LoVo (cell line): ENCODE results near the gene F12.

Experiments
- DNase-seq: peaks from one replicate; pipeline ENCODE4 v3.0.0-alpha.2; 2016; ENCODE audit warnings: low spot score

The F12 gene

DNA sequence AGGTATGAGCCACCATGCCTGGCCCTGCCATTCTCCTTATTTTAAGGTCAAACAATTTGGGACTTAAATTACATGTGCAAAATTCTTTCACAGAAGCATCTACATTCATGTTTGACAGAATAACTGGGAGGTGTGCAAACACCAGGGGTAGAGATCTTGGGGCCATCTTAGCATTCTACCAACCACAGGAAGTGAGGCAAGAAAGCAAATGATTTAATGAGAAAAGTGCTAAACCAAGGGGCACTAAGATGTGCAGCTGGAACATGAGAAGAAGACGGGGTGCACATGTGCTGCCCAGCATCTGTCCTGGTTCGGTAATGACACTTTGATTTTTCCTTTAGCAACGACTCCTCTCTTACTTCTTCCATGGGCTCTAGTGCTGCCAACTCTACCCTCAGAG lies 1.2 kb upstream of the F12 start:
- no peak for DNase-seq

DNA sequence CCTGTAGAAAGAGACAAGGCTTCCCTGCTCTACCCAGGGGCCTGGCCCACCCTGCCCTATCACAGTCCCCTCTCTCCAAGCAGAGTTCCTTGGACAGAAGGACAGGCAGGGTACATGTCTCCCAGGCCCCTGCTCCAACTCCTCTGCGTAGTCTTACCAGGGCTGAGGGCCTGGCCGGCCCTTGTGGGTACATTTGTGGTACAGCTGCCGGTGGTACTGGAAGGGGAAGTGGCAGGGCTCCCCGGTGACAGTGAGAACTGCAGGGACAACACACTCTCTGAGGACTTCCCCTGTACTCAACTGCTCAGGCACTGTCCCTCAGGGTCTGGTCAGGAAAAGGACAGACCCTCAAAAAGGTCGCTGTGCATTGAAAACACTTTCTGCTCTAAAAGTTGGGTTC lies 3.6 kb downstream of the F12 start:
- no peak for DNase-seq

GRCh38 chr5:177405312-177405711 lies 4.1 kb downstream of the F12 start:
- DNase-seq = no peak

DNA sequence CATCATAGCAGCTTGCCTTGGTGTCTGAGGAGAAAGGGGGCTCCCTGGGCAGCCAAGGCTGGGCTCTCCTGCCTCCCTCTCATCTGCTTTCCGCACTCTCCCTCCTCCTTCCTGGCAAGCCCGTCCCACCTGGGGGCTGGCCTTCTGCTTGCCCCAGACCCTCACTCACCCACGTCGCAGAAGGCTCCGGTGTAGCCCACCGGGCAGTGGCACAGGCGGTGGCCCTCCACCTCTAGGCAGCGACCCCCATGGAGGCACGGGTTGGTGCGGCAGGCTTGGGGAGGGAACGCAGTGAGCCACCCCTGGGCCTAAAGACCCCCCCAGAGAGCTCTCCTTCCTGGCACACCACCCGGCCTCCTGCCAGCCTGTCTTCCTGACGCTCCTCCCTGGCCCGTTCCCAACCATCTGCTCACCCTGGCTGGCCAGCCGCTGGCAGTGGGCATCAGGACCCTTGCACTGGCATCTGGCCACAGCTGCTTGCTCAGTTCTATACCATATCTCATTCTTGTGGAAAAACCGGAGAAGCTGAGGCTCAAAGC lies 4.7 kb downstream of the F12 start:
- no peak for DNase-seq

- DNase-seq = peak; percentile 91
Observed at GRCh38 chr5:177403792-177404640, 5.3 kb downstream of the F12 start.

DNA sequence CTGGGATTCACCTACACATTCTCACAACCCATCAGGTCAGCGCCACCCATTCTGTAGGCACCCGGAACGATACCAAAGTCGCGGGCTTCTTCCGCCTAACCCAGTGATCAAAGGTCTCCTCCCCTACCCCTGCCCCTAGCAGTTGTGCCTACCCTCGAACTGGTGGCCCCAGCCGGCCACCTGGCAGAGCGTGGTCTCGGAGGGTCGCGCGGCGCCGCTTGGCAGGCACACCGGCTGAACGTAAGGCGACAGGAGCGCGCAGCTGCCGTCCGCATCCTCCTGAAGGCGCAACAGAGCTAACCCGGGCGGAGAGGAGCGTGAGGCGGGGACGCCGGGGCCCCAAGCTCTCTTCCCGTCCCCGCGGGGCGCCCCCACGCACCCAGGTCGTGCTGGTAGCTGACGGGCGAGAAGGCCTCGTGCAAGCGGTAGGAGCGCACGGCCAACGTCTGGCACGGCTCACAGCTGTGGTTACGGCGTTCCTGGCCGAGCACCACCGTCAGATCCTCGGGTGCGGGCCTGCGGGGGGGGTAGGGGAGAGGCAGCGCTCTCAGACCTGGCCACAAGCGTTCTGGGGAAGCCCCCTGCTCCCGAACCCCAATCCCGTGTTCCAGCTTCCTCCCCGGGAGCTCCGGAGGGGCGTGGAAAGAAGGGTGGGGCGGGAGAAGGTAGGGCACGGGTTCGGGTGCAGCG lies 6.1 kb downstream of the F12 start:
- peak; percentile 33 for DNase-seq

GRCh38 chr5:177402271-177403043 lies 6.9 kb downstream of the F12 start:
- peak; percentile 88 for DNase-seq

- DNase-seq = no peak
Observed at GRCh38 chr5:177399997-177400868, 9.1 kb downstream of the F12 start, which contains the start of gene PFN3. Gene PFN3 (minus strand): TSS chr5:177400661. CDS start chr5:177400576, 85 bp downstream.

DNA sequence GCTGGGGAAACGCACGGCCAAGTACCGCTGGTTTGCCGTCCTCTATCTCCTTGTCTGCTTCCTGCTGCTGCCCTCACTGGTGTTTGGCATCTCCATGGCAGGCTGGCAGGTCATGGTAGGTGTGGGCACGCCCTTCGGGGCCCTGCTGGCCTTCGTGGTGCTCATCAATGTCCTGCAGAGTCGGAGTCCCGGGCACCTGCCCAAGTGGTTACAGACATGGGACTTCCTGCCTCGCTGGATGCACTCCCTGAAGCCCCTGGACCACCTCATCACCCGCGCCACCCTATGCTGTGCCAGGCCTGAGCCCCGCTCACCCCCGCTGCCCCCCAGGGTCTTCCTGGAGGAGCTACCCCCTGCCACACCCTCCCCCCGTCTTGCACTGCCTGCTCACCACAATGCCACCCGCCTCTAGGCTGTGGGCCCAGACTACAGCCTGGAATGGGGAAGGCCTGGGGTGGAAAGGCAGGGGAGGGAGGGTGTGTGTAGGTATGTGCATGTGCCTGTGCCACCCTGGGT lies 11.4 kb downstream of the F12 start:
- no peak for DNase-seq

- no peak for DNase-seq
Observed at GRCh38 chr5:177396807-177397206, 12.6 kb downstream of the F12 start.

GRCh38 chr5:177396078-177396477 lies 13.3 kb downstream of the F12 start:
- no peak for DNase-seq

DNA sequence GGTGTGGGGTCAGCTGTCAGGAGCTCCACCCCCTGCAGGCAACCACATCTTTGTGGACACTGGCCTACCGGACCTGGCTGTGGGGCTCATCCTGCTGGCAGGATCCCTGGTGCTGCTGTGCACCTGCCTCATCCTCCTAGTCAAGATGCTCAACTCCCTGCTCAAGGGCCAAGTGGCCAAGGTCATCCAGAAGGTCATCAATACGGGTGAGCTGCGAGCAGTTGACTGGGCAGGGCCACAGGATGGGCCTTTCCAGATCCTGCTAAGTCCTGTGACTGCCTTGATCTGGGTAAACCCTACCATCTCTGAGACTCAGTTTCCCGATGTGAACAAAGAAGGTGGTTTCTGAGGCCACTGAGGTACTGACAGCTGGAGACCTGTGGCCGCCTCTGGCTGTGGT lies 15.4 kb downstream of the F12 start:
- DNase-seq = no peak

- DNase-seq = no peak
Observed at GRCh38 chr5:177393206-177393765, 16.1 kb downstream of the F12 start.

- DNase-seq = no peak
Observed at GRCh38 chr5:177392765-177393164, 16.6 kb downstream of the F12 start.

DNA sequence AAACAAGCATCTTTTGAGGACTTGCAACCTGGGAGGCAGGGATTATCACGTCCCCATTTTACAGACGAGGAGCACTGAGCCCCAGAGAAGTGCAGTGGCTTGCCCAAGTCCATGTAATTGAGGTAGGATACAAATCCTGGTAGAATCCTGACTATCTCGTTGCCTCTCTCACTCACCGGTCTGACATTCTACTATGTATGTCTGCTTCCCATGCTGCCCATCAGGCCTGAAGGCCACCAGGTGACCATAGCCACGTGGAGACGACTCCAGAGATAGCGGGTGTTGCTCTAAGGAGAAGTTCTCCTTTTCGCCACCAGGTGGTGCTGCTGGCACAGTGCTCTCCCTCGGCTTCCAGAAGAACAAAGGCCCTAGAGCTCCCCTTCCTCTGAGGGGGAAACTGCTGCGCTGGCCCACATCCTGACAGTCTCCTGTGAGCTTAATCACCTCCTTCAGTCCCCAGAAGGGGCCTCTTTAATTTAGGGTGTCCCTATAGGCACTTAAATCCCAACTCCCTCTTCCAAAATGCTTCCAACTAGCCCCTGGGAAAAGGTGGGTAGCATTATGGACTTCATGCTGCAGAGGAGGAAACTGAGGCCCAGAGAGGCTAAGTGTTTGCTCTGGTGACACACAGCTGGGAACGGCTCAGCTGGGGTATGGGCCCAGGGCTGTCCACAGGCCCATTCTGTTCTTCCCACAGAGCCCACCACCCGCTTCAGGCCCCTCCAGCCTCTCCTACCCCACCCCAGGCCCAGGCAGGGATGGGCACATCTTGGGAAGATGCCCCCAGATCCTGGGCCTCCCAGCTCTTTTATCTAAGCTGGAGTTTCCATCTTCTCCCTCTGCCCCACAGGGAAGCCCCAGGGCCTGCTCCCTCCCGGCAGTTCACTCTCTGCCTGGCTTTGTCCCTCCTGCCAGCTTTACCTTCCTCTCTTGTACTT lies 18.7 kb downstream of the F12 start:
- peak; percentile 87 for DNase-seq

DNA sequence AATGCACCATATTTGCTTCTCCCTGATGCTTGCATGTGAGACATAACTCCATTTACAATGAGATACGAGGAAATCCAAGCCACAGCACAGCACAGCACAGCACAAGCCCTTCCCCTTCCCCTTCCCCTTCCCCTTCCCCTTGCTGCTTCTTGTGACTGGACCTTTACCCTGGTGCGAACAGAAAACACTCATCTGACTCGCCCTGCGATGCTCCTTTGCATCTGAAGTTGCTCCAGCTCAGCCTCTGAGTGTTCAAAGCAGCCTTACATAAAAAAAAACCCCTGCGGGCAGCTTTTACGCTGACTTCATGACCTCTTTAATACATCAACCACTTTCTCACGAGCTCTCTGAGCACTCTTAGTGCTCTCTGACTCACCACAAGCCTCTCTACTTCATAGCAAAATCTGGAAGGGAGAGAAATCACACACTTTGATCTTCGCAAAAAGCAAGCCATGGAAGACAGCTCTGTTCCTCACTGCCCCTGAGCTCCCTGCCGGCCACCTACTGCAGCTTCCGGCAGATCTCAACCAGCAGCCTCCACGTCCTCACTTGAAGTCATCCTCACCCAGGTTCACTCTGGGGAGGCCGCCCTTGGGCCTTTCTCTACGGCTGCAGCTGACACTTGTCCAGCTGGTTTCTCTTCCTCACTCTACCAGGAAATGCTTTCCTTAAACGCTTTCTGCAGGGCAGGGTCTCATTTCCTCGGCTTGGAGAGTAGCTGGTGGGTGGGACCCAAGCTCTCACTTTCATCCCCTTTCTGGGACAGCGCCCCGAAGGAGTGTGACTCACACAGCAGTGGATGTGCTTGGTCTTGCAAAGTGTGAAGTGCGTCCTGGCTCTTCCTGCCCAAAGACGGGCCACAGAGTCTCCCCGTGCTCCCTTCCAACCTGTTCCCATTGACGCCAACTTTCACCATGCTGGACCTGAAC lies 19.9 kb downstream of the F12 start:
- DNase-seq = no peak

DNA sequence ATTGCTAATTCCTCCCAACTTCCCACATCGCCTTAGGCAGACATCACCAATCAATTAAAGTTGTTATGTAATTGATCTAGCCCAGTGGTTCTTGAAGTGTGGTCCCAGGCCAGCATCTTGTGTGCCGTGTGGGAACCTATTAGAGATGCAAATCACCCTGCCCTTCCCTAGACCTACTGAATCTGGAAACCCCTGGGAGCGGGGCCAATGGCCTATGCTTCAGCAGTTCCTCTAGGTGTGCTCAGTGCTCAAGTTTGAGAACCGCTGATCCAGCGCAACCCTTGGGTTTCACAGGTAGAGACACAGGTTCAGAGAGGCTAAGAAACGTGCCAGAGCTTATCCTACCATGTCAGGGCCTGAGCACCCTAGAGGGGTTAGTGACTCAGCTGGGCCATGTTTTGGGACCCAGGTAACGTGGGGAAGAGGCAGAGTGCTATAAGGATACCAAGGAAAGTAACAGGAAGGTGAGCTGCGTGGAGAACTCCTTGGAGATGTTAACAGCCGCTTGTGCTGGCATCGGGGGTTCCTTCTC lies 20.8 kb downstream of the F12 start:
- DNase-seq = no peak

- DNase-seq = no peak
Observed at GRCh38 chr5:177387405-177387804, 22.0 kb downstream of the F12 start.
